Activated CD8-positive, alpha-beta T cell treated with anti-CD3 and anti-CD28 coated beads for 36 hours (primary cell): Measurements from ENCODE around the gene SUPT3H. TPM values are rescaled to one million over a fixed set of nuclear protein-coding genes. Genes with fewer than 3 reads are reported as not detected.
"Not testable (repeated sequence)": the region's sequence is repeated elsewhere in the genome, so short reads cannot be mapped to it uniquely, and the experiment has no call there.

Experiments used
- ATAC-seq: fragments of 200-7000 bp; cut with Tn5 transposase; one replicate; pipeline ENCODE4 v1.10.0; 2021; ENCODE audit warnings: mild to moderate bottlenecking, moderate library complexity
- CTCF ChIA-PET: fragments of 350-600 bp; sonication (Branson Sonifier 250); formaldehyde crosslinking; loops from one replicate; lab custom pipeline; 2021; ENCODE audit warnings: antibody characterized with exemption; lab: Charles Lee
- POLR2A ChIA-PET: fragments of 350-600 bp; sonication (Branson Sonifier 250); formaldehyde crosslinking; loops from one replicate; lab custom pipeline; 2021; ENCODE audit warnings: antibody characterized with exemption; lab: Charles Lee
- DNase-seq: peaks from one replicate; pipeline ENCODE4 v3.0.0-alpha.2; 2020
- H3K27ac Mint-ChIP-seq: one replicate; pipeline ENCODE4 v1.8.0; 2021; ENCODE audit warnings: mild to moderate bottlenecking, mixed read lengths
- H3K27me3 Mint-ChIP-seq: one replicate; pipeline ENCODE4 v1.8.0; 2021; ENCODE audit warnings: mixed read lengths
- H3K36me3 Mint-ChIP-seq: one replicate; pipeline ENCODE4 v1.8.0; 2021; ENCODE audit warnings: low read depth, mixed read lengths
- H3K4me1 Mint-ChIP-seq: one replicate; pipeline ENCODE4 v1.8.0; 2021; ENCODE audit warnings: low read depth, mixed read lengths
- H3K4me3 Mint-ChIP-seq: one replicate; pipeline ENCODE4 v1.8.0; 2021; ENCODE audit warnings: mild to moderate bottlenecking, moderate library complexity, mixed read lengths
- H3K9me3 Mint-ChIP-seq: one replicate; pipeline ENCODE4 v1.8.0; 2021; ENCODE audit warnings: mixed read lengths
- CTCF ChIP-seq: fragments of 200-600 bp; IDR thresholded peaks from one replicate; pipeline ENCODE4 v1.8.0; 2022; ENCODE audit warnings: antibody characterized with exemption, mild to moderate bottlenecking
- intact Hi-C: fragments of 100-400 bp; cut with micrococcal nuclease; formaldehyde crosslinking; loops from one replicate; pipeline ENCODE4 v1.10.0; 2022
- total RNA-seq, 2 experiments: library from RNA; stranded (reverse); gene quantifications; one replicate each; pipeline ENCODE4 v1.2.3, GENCODE V29; 2021

The SUPT3H gene
- total RNA-seq, 2 experiments from 2014 or later = 20.0 to 20.2 TPM

GRCh38 chr6:45191414-45191813 is 186.3 kb downstream of the SUPT3H start:
- ChIA-PET CTCF (interaction anchor here (1.0 kb wide), 1 partner anchor 15 kb away, joined by 3 read pairs; no protein-coding TSS in a partner anchor), POLR2A (no interaction called here)
- H3K27ac Mint-ChIP-seq = no peak overlapping the region
- H3K36me3 Mint-ChIP-seq = peaks cover 10% of the 10 kb centered on the region
- peaks cover 6% of the 10 kb centered on the region for H3K9me3 Mint-ChIP-seq
- H3K27me3 Mint-ChIP-seq = no peaks in the 10 kb centered on the region
- TF ChIP-seq CTCF = no peak
- DNase-seq (no peak), ATAC-seq (no peak)
- H3K4me1 Mint-ChIP-seq = peaks cover 34% of the 10 kb centered on the region
- no peak overlapping the region for H3K4me3 Mint-ChIP-seq
- intact Hi-C loops = no loop called here

- Mint-ChIP-seq H3K4me1 (peaks cover 44% of the 10 kb centered on the region), H3K9me3 (peaks cover 8% of the 10 kb centered on the region), H3K27me3 (no peaks in the 10 kb centered on the region), H3K4me3 (no peak overlapping the region), H3K27ac (peak overlapping the region; percentile 87), H3K36me3 (peaks cover 19% of the 10 kb centered on the region)
- intact Hi-C loops = no loop called here
- ATAC-seq = peak; percentile 87
- DNase-seq = peak; percentile 66
- TF ChIP-seq CTCF = no peak
- POLR2A ChIA-PET = no interaction called here
- CTCF ChIA-PET = no interaction called here
These were observed 189.9 kb downstream of the SUPT3H start for GRCh38 chr6:45187836-45188235.

GRCh38 chr6:45185403-45186251 is 192.1 kb downstream of the SUPT3H start:
- peak; percentile 64 for ATAC-seq
- Mint-ChIP-seq H3K9me3 (peaks cover 7% of the 10 kb centered on the region), H3K4me3 (peak overlapping the region; percentile 29), H3K36me3 (peaks cover 20% of the 10 kb centered on the region), H3K27me3 (no peaks in the 10 kb centered on the region), H3K4me1 (peaks cover 42% of the 10 kb centered on the region), H3K27ac (peak overlapping the region; percentile 87)
- CTCF ChIA-PET = interaction anchor here (1.4 kb wide), 1 partner anchor 16 kb away, joined by 4 read pairs; no protein-coding TSS in a partner anchor
- TF ChIP-seq CTCF = no peak
- intact Hi-C loops = no loop called here
- POLR2A ChIA-PET = interaction anchor here (0.6 to 1.0 kb wide), 2 partner anchors 8 to 10 kb away, joined by 3 read pairs; no protein-coding TSS in a partner anchor
- peak; percentile 54 for DNase-seq

GRCh38 chr6:45184937-45185336 is 192.8 kb downstream of the SUPT3H start:
- POLR2A ChIA-PET = interaction anchor here (1.0 kb wide), 1 partner anchor 9 kb away, joined by 3 read pairs; no protein-coding TSS in a partner anchor
- Mint-ChIP-seq H3K36me3 (peaks cover 18% of the 10 kb centered on the region), H3K9me3 (peaks cover 7% of the 10 kb centered on the region), H3K27ac (peak overlapping the region; percentile 87), H3K27me3 (no peaks in the 10 kb centered on the region), H3K4me1 (peaks cover 42% of the 10 kb centered on the region), H3K4me3 (no peak overlapping the region)
- CTCF ChIA-PET = interaction anchor here (1.4 kb wide), 1 partner anchor 15 kb away, joined by 4 read pairs; no protein-coding TSS in a partner anchor
- DNase-seq (no peak), ATAC-seq (no peak)
- intact Hi-C loops = no loop called here
- TF ChIP-seq CTCF = no peak

GRCh38 chr6:45184040-45184439 is 193.7 kb downstream of the SUPT3H start:
- no peak for TF ChIP-seq CTCF
- intact Hi-C loops = no loop called here
- Mint-ChIP-seq H3K4me3 (no peak overlapping the region), H3K9me3 (peaks cover 7% of the 10 kb centered on the region), H3K4me1 (peaks cover 42% of the 10 kb centered on the region), H3K27ac (no peak overlapping the region), H3K36me3 (peaks cover 18% of the 10 kb centered on the region), H3K27me3 (no peaks in the 10 kb centered on the region)
- ATAC-seq = no peak
- DNase-seq = no peak
- ChIA-PET CTCF (interaction anchor here (1.4 kb wide), 1 partner anchor 11 kb away, joined by 3 read pairs; no protein-coding TSS in a partner anchor), POLR2A (no interaction called here)

- H3K27ac Mint-ChIP-seq, intact Hi-C loops, DNase-seq, CTCF ChIA-PET, H3K36me3 Mint-ChIP-seq, H3K9me3 Mint-ChIP-seq, ATAC-seq, H3K4me3 Mint-ChIP-seq, POLR2A ChIA-PET, H3K27me3 Mint-ChIP-seq: not testable (repeated sequence)
- H3K4me1 Mint-ChIP-seq = peaks cover 18% of the 10 kb centered on the region
These were observed 201.4 kb downstream of the SUPT3H start for GRCh38 chr6:45176373-45176772.
